Brain microvascular endothelial cell (primary cell): Measurements from ENCODE around the gene PHLPP1.

Source experiments
- DNase-seq: peaks from one replicate; pipeline ENCODE4 v3.0.0-alpha.2; 2020
- H3K27ac ChIP-seq: fragments of 250-450 bp; sonication (Bioruptor Pico); 2 replicates; pipeline ENCODE4 v1.5.1; 2020; ENCODE audit warnings: mild to moderate bottlenecking, moderate library complexity
- H3K27me3 ChIP-seq: fragments of 250-450 bp; sonication (Bioruptor Pico); replicated peaks from 2 replicates; pipeline ENCODE4 v1.5.1; 2020; ENCODE audit warnings: mild to moderate bottlenecking
- H3K36me3 ChIP-seq: fragments of 250-450 bp; sonication (Bioruptor Pico); replicated peaks from 2 replicates; pipeline ENCODE4 v1.5.1; 2020; ENCODE audit warnings: mild to moderate bottlenecking
- H3K4me3 ChIP-seq: 2 replicates; pipeline ENCODE4 v1.5.1; 2011; ENCODE audit warnings: low read depth, mild to moderate bottlenecking, control low read depth, low read length, moderate library complexity
- in situ Hi-C: cut with HindIII; loops from 2 replicates; pipeline ENCODE4 v1.10.0; 2017; ENCODE audit warnings: low sequenced_read_pairs, low pct_ligation_motif_present
- TF ChIP-seq, protein P1 (sequence below): IDR thresholded peaks from 2 replicates; pipeline ENCODE4 v1.5.1; 2011; ENCODE audit warnings: low read depth, mild to moderate bottlenecking, moderate library complexity, low read length, control low read depth, inconsistent platforms; ENCODE audit errors: missing control alignments

The PHLPP1 gene

DNA sequence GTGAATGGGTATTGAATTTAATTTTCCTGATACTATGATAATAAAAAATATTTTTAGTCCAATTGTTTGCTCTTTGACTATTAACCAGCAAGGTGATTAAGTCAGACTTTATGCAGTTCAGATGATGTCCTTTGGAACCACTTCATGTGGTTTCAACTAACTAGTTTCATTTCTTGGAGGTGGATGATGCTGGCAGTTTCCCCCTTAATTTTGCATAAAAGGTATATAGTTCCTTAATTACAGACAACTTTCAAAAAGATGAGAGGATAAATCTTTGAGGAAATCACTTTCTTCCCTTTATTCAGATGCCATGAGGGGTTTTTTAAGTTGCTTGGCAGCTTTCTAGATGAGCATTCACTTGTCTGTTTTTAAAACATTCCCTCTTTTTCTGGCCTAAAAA, 223.1 kb downstream of the PHLPP1 start:
- no peak for DNase-seq
- in situ Hi-C loops, result no loop called here
- TF ChIP-seq, protein P1, sequence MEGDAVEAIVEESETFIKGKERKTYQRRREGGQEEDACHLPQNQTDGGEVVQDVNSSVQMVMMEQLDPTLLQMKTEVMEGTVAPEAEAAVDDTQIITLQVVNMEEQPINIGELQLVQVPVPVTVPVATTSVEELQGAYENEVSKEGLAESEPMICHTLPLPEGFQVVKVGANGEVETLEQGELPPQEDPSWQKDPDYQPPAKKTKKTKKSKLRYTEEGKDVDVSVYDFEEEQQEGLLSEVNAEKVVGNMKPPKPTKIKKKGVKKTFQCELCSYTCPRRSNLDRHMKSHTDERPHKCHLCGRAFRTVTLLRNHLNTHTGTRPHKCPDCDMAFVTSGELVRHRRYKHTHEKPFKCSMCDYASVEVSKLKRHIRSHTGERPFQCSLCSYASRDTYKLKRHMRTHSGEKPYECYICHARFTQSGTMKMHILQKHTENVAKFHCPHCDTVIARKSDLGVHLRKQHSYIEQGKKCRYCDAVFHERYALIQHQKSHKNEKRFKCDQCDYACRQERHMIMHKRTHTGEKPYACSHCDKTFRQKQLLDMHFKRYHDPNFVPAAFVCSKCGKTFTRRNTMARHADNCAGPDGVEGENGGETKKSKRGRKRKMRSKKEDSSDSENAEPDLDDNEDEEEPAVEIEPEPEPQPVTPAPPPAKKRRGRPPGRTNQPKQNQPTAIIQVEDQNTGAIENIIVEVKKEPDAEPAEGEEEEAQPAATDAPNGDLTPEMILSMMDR, result no peak

DNA sequence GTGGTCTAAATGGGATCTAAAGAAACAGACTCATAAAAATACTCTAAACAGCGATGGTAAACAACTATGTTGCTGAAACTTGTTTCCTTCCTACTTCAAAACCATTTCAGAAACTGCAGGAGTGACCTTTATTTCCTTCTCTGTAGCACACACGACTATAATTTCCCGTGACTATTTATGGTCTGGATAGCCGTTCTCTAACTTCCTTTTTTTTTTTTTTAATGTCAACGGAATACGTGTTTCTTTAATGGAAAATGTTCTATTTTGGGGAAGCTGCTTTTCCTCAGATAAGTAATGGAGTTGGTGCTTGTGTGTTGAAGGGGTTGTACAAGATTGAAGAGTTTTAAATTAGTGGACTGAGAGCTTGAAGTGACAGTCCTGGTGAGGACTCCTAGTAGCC, 224.1 kb downstream of the PHLPP1 start:
- no peak for DNase-seq

More for the DNA sequence above, 223.1 kb downstream of the PHLPP1 start:
- Histone ChIP-seq H3K27ac (no peak overlapping the region), H3K36me3 (no peaks in the 10 kb centered on the region), H3K27me3 (no peaks in the 10 kb centered on the region), H3K4me3 (no peak overlapping the region)

DNA sequence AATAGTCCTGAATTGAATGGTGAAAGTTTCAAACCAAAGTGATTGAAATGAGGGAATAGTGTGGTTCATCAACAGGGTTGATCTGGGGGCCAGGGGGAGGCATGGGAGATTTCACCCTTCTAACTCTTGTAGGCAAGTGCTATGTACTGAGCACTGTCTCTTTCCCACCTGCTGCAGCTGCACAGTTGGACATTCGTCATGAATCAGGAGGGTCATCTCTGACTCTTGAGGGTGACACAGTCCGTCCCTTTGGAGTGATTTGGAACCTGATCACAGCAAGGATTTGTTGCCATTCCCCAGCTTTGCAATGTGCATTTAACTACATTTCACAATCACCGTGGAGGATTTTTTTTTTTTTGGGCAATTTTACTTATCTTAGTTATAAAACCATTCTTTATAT, 224.6 kb downstream of the PHLPP1 start:
- in situ Hi-C loops, result no loop called here

More for the DNA sequence above, 224.1 kb downstream of the PHLPP1 start:
- H3K27ac ChIP-seq, result no peak overlapping the region
- TF ChIP-seq, protein P1, result no peak
- H3K36me3 ChIP-seq, result no peaks in the 10 kb centered on the region
- no peak overlapping the region for H3K4me3 ChIP-seq
- in situ Hi-C loops, result no loop called here
- H3K27me3 ChIP-seq, result no peaks in the 10 kb centered on the region

DNA sequence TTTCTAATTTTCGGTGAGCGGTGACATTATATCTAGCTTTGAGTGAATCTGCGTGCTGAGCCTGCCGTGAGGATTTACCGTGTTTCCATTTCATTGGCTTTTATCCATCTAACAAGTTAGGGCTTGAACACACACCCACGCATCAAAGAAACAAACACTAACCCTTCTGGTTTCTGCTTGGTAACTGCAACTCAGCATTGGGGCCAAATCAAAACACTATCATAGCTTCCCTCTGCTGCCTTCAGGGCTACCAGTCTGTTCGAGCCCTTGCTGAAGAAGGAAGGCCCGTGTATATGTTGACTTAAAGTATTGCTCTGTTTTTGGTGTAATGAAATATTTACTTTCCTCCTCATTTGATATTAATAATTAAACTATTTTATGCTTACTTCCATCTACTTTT, 227.2 kb downstream of the PHLPP1 start:
- Histone ChIP-seq H3K36me3 (peaks cover 3% of the 10 kb centered on the region), H3K4me3 (no peak overlapping the region), H3K27ac (no peak overlapping the region), H3K27me3 (no peaks in the 10 kb centered on the region)
- TF ChIP-seq, protein P1, result no peak
- DNase-seq, result no peak
- in situ Hi-C loops, result no loop called here

More for the DNA sequence above, 224.6 kb downstream of the PHLPP1 start:
- no peaks in the 10 kb centered on the region for H3K36me3 ChIP-seq
- H3K4me3 ChIP-seq, result no peak overlapping the region
- H3K27me3 ChIP-seq, result no peaks in the 10 kb centered on the region
- H3K27ac ChIP-seq, result no peak overlapping the region
- DNase-seq, result no peak
- TF ChIP-seq, protein P1, result no peak

DNA sequence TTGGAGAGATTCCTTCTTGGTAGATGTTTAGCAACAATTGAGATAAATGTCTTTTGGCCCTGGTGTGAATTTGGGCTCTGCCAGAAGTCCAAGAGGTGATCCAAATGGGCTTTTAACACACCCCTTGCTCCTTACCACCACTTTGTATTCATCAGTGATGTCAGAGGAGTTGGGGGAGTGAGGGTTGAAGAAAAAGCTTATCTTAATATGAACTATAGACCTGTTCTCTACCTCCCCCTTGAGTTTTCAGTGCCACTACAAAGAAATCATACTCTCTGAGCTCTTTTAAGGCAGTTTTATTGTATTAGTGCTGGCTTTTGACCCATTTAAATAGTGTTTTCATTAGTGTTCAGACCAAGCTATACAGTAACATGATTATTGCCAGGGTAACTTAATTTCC, 229.1 kb downstream of the PHLPP1 start:
- Histone ChIP-seq H3K27me3 (no peaks in the 10 kb centered on the region), H3K36me3 (peaks cover 3% of the 10 kb centered on the region), H3K27ac (no peak overlapping the region), H3K4me3 (no peak overlapping the region)
- TF ChIP-seq, protein P1, result peak; percentile 15
- in situ Hi-C loops, result no loop called here
- no peak for DNase-seq

DNA sequence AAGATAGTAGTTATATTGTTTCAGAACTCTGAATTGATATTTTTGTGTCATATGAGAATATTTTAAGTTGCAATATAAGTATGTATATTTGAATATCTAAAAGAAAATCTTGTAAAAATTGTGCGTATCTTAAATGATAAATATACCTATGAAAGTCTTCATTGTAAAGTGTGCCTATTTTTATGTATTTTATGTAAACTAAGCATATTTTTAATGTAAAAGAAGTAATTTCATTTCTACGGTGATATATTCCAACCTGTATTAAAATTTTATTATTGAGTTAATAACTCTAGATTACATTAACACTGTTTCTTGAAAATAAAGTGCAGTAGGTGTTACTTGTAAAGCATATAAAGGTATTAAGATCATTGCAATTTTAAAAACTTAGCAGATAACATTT, 233.4 kb downstream of the PHLPP1 start:
- DNase-seq, result no peak
- no peak overlapping the region for H3K27ac ChIP-seq
- no peaks in the 10 kb centered on the region for H3K27me3 ChIP-seq
- in situ Hi-C loops, result no loop called here
- H3K36me3 ChIP-seq, result peaks cover 3% of the 10 kb centered on the region
- TF ChIP-seq, protein P1, result no peak
- no peak overlapping the region for H3K4me3 ChIP-seq
